Measurements from ENCODE around the gene PAX7.
"Not testable (repeated sequence)": the region's sequence is repeated elsewhere in the genome, so short reads cannot be mapped to it uniquely, and the experiment has no call there.

Gene PAX7

GRCh38 chr1:18684303-18684702, 53.7 kb downstream of the PAX7 start:
- Mint-ChIP-seq H3K4me1 (ENCODE audit: low read depth) (peaks cover 3% of the 10 kb centered on the region), H3K9me3 (no peaks in the 10 kb centered on the region), H3K4me3 (no peak overlapping the region), H3K27me3 (ENCODE audit: low read depth) (peaks cover 7% of the 10 kb centered on the region), H3K36me3 (ENCODE audit: low read depth) (no peaks in the 10 kb centered on the region), H3K27ac (no peak overlapping the region)

DNA sequence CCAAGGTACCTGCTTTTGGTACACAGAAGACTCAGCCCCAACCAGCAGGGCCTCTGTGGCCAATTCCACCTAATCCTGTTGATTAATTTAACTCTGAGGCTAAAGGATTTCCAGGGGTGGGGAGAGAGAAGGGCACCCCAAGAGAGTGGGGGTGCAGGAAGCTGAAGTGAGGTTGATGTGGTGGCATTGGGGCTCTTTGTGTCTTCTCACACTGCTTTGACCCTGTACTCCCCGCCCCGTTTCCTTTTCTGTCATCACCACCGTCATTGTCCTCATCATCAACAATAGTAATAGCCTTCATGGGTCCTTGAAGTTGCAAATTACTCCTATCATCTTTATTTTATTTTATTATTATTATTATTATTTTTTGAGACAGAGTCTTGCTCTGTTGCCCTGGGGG, 55.9 kb downstream of the PAX7 start:
- no peak overlapping the region for H3K27ac Mint-ChIP-seq

GRCh38 chr1:18687273-18687672, 56.6 kb downstream of the PAX7 start:
- Mint-ChIP-seq H3K27ac (no peak overlapping the region), H3K9me3 (no peaks in the 10 kb centered on the region), H3K4me3 (no peak overlapping the region), H3K36me3 (ENCODE audit: low read depth) (no peaks in the 10 kb centered on the region), H3K27me3 (ENCODE audit: low read depth) (no peaks in the 10 kb centered on the region), H3K4me1 (ENCODE audit: low read depth) (peaks cover 2% of the 10 kb centered on the region)

More for the DNA sequence above, 55.9 kb downstream of the PAX7 start:
- H3K27me3 Mint-ChIP-seq (ENCODE audit: low read depth), result no peaks in the 10 kb centered on the region
- H3K4me3 Mint-ChIP-seq, result no peak overlapping the region
- H3K9me3 Mint-ChIP-seq, result no peaks in the 10 kb centered on the region
- no peaks in the 10 kb centered on the region for H3K36me3 Mint-ChIP-seq (ENCODE audit: low read depth)
- peaks cover 2% of the 10 kb centered on the region for H3K4me1 Mint-ChIP-seq (ENCODE audit: low read depth)

DNA sequence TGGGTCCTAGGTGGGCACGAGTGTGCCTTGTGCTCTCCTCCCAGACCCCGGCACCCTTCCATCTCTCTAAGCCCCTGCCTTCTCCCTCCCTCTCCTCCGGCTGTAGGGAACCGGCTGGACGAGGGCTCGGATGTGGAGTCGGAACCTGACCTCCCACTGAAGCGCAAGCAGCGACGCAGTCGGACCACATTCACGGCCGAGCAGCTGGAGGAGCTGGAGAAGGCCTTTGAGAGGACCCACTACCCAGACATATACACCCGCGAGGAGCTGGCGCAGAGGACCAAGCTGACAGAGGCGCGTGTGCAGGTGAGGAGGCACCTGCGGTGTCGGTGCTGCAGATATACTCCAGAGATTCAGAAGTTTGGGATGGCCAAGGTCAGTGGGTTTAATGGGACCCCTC, 61.0 kb downstream of the PAX7 start:
- Mint-ChIP-seq H3K4me1 (ENCODE audit: low read depth) (peaks cover 2% of the 10 kb centered on the region), H3K27me3 (ENCODE audit: low read depth) (peaks cover 17% of the 10 kb centered on the region), H3K4me3 (no peak overlapping the region), H3K27ac (no peak overlapping the region), H3K36me3 (ENCODE audit: low read depth) (no peaks in the 10 kb centered on the region), H3K9me3 (no peaks in the 10 kb centered on the region)

- H3K27ac Mint-ChIP-seq, result no peak overlapping the region
- no peaks in the 10 kb centered on the region for H3K9me3 Mint-ChIP-seq
- H3K4me1 Mint-ChIP-seq (ENCODE audit: low read depth), result peaks cover 2% of the 10 kb centered on the region
- H3K27me3 Mint-ChIP-seq (ENCODE audit: low read depth), result peaks cover 24% of the 10 kb centered on the region
- H3K36me3 Mint-ChIP-seq (ENCODE audit: low read depth), result no peaks in the 10 kb centered on the region
- H3K4me3 Mint-ChIP-seq, result no peak overlapping the region
Measured at GRCh38 chr1:18693256-18694098, 62.8 kb downstream of the PAX7 start.

- H3K27me3 Mint-ChIP-seq (ENCODE audit: low read depth), result peaks cover 24% of the 10 kb centered on the region
- not testable (repeated sequence) for H3K9me3 Mint-ChIP-seq; H3K4me1 Mint-ChIP-seq (ENCODE audit: low read depth); H3K4me3 Mint-ChIP-seq; H3K36me3 Mint-ChIP-seq (ENCODE audit: low read depth); H3K27ac Mint-ChIP-seq
Measured at GRCh38 chr1:18694289-18694688, 63.6 kb downstream of the PAX7 start.

- no peaks in the 10 kb centered on the region for H3K9me3 Mint-ChIP-seq
- no peak overlapping the region for H3K4me3 Mint-ChIP-seq
- H3K4me1 Mint-ChIP-seq (ENCODE audit: low read depth), result no peaks in the 10 kb centered on the region
- H3K27me3 Mint-ChIP-seq (ENCODE audit: low read depth), result peaks cover 23% of the 10 kb centered on the region
- H3K27ac Mint-ChIP-seq, result no peak overlapping the region
- no peaks in the 10 kb centered on the region for H3K36me3 Mint-ChIP-seq (ENCODE audit: low read depth)
Measured at GRCh38 chr1:18697541-18697940, 66.9 kb downstream of the PAX7 start.

DNA sequence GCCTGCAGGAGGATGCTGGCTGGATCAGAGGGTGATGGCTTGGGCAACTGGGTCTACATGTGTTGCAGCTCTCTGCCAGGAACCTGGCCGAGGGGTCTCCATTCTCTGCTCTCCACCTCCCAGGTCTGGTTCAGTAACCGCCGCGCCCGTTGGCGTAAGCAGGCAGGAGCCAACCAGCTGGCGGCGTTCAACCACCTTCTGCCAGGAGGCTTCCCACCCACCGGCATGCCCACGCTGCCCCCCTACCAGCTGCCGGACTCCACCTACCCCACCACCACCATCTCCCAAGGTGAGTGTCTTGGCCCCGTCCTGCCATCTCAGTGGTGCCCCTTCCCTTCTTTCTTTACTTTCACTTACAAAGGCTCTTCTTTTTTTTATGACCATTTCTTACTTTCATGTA, 69.9 kb downstream of the PAX7 start:
- H3K9me3 Mint-ChIP-seq, result no peaks in the 10 kb centered on the region
- H3K27me3 Mint-ChIP-seq (ENCODE audit: low read depth), result peaks cover 18% of the 10 kb centered on the region
- no peak overlapping the region for H3K4me3 Mint-ChIP-seq
- H3K4me1 Mint-ChIP-seq (ENCODE audit: low read depth), result no peaks in the 10 kb centered on the region
- no peaks in the 10 kb centered on the region for H3K36me3 Mint-ChIP-seq (ENCODE audit: low read depth)
- H3K27ac Mint-ChIP-seq, result no peak overlapping the region

- Mint-ChIP-seq H3K9me3 (no peaks in the 10 kb centered on the region), H3K27ac (no peak overlapping the region), H3K27me3 (ENCODE audit: low read depth) (peaks cover 21% of the 10 kb centered on the region), H3K4me3 (no peak overlapping the region), H3K4me1 (ENCODE audit: low read depth) (no peaks in the 10 kb centered on the region), H3K36me3 (ENCODE audit: low read depth) (no peaks in the 10 kb centered on the region)
Measured at GRCh38 chr1:18701183-18701582, 70.5 kb downstream of the PAX7 start.

- Mint-ChIP-seq H3K4me1 (ENCODE audit: low read depth) (no peaks in the 10 kb centered on the region), H3K9me3 (no peaks in the 10 kb centered on the region), H3K27ac (no peak overlapping the region), H3K4me3 (no peak overlapping the region), H3K27me3 (ENCODE audit: low read depth) (peaks cover 16% of the 10 kb centered on the region), H3K36me3 (ENCODE audit: low read depth) (no peaks in the 10 kb centered on the region)
Measured at GRCh38 chr1:18703041-18703621, 72.5 kb downstream of the PAX7 start.

DNA sequence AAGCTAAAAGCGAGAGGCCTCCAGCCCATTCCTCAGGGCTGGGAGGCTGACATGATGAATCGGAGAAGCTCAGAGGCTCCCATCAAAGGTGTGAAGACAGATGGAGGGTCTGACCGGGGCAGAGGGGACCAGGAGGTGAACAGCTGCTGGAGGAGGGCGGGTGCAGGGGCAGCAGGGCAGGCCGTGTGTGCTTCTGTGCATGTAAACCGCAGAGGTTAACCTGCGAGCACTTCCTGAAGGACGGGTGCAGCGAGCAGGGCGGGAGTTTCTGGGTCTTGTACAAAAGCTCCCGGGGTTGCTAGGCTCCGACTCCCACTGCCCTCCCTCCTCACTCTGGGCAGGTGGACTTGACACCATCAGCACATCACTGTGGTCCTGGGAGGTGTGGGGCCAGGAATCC, 75.2 kb downstream of the PAX7 start:
- no peak overlapping the region for H3K27ac Mint-ChIP-seq
- H3K27me3 Mint-ChIP-seq (ENCODE audit: low read depth), result peaks cover 14% of the 10 kb centered on the region
- no peaks in the 10 kb centered on the region for H3K4me1 Mint-ChIP-seq (ENCODE audit: low read depth)
- no peak overlapping the region for H3K4me3 Mint-ChIP-seq
- H3K9me3 Mint-ChIP-seq, result no peaks in the 10 kb centered on the region
- H3K36me3 Mint-ChIP-seq (ENCODE audit: low read depth), result no peaks in the 10 kb centered on the region

DNA sequence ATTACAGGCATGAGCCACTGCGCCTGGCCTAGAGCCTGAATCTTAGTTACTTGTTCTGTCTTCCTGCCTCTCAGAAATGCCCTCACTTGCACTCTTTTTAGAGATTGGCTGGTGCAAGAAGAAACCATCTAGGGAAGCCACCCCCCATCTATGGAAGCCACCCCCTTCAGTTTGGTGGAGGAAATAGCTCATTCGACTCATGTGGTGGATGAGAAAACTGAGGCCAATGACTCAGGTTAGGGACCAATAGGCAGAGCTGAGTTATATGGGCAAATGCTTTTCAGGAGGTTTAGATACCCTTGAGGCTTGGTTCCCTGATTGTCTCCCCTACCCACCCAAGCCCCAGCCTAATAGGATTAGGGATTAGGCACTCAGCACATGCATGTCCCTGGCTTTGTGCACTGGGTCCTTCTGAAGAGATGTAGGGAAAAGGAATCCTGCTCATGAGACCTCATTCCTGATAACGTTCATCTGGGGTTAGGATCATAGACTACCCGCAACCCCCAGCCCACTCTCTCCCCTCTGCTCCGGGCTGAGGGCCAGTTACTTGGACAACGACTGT, 77.1 kb downstream of the PAX7 start:
- no peaks in the 10 kb centered on the region for H3K36me3 Mint-ChIP-seq (ENCODE audit: low read depth)
- H3K27ac Mint-ChIP-seq, result no peak overlapping the region
- no peaks in the 10 kb centered on the region for H3K9me3 Mint-ChIP-seq
- H3K4me1 Mint-ChIP-seq (ENCODE audit: low read depth), result no peaks in the 10 kb centered on the region
- H3K4me3 Mint-ChIP-seq, result no peak overlapping the region
- peaks cover 20% of the 10 kb centered on the region for H3K27me3 Mint-ChIP-seq (ENCODE audit: low read depth)

GRCh38 chr1:18710002-18710401, 79.4 kb downstream of the PAX7 start:
- no peak overlapping the region for H3K4me3 Mint-ChIP-seq
- H3K27ac Mint-ChIP-seq, result no peak overlapping the region
- H3K9me3 Mint-ChIP-seq, result no peaks in the 10 kb centered on the region
- no peaks in the 10 kb centered on the region for H3K4me1 Mint-ChIP-seq (ENCODE audit: low read depth)
- peaks cover 29% of the 10 kb centered on the region for H3K27me3 Mint-ChIP-seq (ENCODE audit: low read depth)
- H3K36me3 Mint-ChIP-seq (ENCODE audit: low read depth), result no peaks in the 10 kb centered on the region

- Mint-ChIP-seq H3K4me1 (ENCODE audit: low read depth) (no peaks in the 10 kb centered on the region), H3K27ac (no peak overlapping the region), H3K9me3 (no peaks in the 10 kb centered on the region), H3K36me3 (ENCODE audit: low read depth) (no peaks in the 10 kb centered on the region), H3K27me3 (ENCODE audit: low read depth) (peaks cover 33% of the 10 kb centered on the region), H3K4me3 (no peak overlapping the region)
Measured at GRCh38 chr1:18711003-18711402, 80.4 kb downstream of the PAX7 start.

GRCh38 chr1:18711536-18712251, 81.0 kb downstream of the PAX7 start:
- Mint-ChIP-seq H3K27me3 (ENCODE audit: low read depth) (peaks cover 38% of the 10 kb centered on the region), H3K36me3 (ENCODE audit: low read depth) (no peaks in the 10 kb centered on the region), H3K4me3 (no peak overlapping the region), H3K27ac (no peak overlapping the region), H3K4me1 (ENCODE audit: low read depth) (no peaks in the 10 kb centered on the region), H3K9me3 (no peaks in the 10 kb centered on the region)

All from T-helper 1 cell treated with Interleukin-12 subunit alpha and Interleukin-12 subunit beta and Interleukin-4 antibody, amounts not matched to agents 30 μg/mL and 1 μg/mL, for 36 hours (primary cell).